ENCODE results near the gene CCNL2.

The CCNL2 gene

DNA sequence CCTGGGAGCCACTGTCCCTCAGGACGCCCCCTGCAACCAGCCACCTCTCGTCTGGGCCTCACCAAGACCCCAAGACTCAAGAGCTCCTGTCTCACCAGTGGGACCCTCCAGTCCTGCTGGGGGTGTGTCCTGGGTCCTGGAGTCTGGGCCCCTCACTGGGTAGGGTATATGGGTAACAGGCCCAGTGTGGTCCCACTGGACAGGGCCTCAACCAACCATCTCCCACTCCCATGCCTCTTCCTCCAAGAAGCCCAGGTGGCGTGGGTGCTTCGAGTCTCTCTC lies 35.6 kb upstream of the CCNL2 start:
- TF ChIP-seq Cebpa-rat (IDR thresholded peaks at IDR 0.05) = no peak
- no peaks in the 10 kb centered on the region; a peak in 2 of 22 replicates for H3K27me3 ChIP-seq
- no peaks in the 10 kb centered on the region for H3K9me3 ChIP-seq (replicated peaks in 1 of 11)
- H3K36me3 ChIP-seq = peaks cover 0 to 4% (median 0%) of the 10 kb centered on the region in 11 experiments; a peak in 1 of 22 replicates
- H4K20me1 ChIP-seq = peaks cover 0 to 46% (median 28%) of the 10 kb centered on the region in 11 experiments; a peak in 16 of 22 replicates
- peak overlapping the region in 8 of 11 experiments; percentile 65 to 78 (median 76); a peak in 16 of 22 replicates for H3K27ac ChIP-seq
- H3K9ac ChIP-seq = peak overlapping the region; percentile 55 to 79 (median 72); a peak in 19 of 22 replicates
- H3K4me3 ChIP-seq = peak overlapping the region; percentile 57 to 70 (median 62); a peak in 19 of 20 replicates
- peaks cover 84 to 97% (median 97%) of the 10 kb centered on the region in 10 experiments for H3K4me1 ChIP-seq
- peak overlapping the region; percentile 90 to 100 (median 99) for H3K4me2 ChIP-seq

DNA sequence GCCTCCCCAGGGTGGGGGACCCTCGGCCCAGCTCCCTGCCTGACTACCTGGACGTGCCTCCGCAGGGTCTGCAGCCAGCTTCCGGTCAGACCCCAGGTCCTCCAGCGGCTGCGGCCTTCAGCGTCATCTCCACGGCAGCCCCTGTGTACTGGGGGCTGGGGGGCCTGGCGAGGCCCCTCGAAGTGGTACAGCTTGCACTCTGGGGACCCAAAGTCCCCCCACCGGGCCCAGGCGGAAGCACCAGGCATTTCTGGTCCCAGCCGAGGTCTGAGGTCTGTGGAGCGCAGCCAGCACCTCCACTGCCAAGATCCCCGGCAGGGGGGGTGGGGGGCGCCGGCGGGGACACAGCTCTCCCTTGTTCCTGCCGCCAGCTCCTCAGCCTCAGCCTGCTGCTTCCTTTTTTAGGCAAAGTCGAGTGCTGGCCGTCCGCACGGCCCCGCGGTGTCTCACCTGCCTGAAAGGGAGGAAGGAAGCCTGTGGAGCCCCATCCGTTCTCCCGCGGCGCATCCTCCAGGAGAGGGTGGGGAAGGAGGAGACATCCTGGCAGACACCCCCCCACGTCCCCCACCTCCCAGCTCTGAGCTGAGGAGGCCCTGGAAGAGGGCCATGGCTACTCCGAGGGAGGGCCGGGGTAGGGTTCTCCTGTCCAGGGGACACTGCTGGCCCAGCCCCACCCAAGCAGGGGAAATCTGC lies 35.1 kb upstream of the CCNL2 start:
- peak overlapping the region; percentile 37 to 70 (median 62) for H3K4me3 ChIP-seq
- H3K36me3 ChIP-seq = peaks cover 0 to 3% (median 0%) of the 10 kb centered on the region in 11 experiments; a peak in 1 of 22 replicates
- peak overlapping the region; percentile 63 to 78 (median 69) for H3K27ac ChIP-seq
- H3K4me1 ChIP-seq = peaks cover 81 to 97% (median 95%) of the 10 kb centered on the region in 10 experiments
- H3K27me3 ChIP-seq = no peaks in the 10 kb centered on the region; a peak in 2 of 22 replicates
- H3K9ac ChIP-seq = peak overlapping the region; percentile 53 to 79 (median 72)
- H3K4me2 ChIP-seq = peak overlapping the region; percentile 90 to 100 (median 99)
- peaks cover 0 to 43% (median 28%) of the 10 kb centered on the region in 11 experiments; a peak in 16 of 22 replicates for H4K20me1 ChIP-seq
- no peak for TF ChIP-seq Cebpa-rat (IDR thresholded peaks at IDR 0.05)
- no peaks in the 10 kb centered on the region for H3K9me3 ChIP-seq (replicated peaks in 1 of 11)

DNA sequence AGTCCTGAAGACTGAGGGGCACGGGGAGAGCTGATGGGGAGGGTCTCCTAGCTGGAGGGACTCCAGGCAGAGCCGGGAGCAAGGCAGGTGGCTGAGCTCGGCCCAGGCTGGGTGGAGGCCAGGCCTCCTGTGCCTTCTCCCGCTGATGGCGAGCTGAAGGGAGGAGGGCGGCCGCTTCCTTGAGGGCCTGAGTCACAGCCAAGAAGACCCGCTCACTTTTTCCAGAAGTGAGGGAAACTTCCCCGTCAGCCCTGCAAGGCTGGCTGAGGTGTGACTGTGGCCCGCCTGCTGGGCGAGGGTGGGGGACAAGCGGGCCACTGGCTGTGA lies 34.6 kb upstream of the CCNL2 start:
- H3K27ac ChIP-seq = peak overlapping the region; percentile 63 to 78 (median 69)
- no peaks in the 10 kb centered on the region for H3K9me3 ChIP-seq (replicated peaks in 1 of 11)
- H3K9ac ChIP-seq = peak overlapping the region; percentile 53 to 79 (median 72)
- peaks cover 75 to 96% (median 90%) of the 10 kb centered on the region in 10 experiments for H3K4me1 ChIP-seq
- no peaks in the 10 kb centered on the region; a peak in 2 of 22 replicates for H3K27me3 ChIP-seq
- peak overlapping the region; percentile 90 to 100 (median 99) for H3K4me2 ChIP-seq
- H3K4me3 ChIP-seq = peak overlapping the region; percentile 32 to 70 (median 60)
- no peak for TF ChIP-seq Cebpa-rat (IDR thresholded peaks at IDR 0.05)
- H4K20me1 ChIP-seq = peaks cover 0 to 38% (median 27%) of the 10 kb centered on the region in 11 experiments; a peak in 16 of 22 replicates
- H3K36me3 ChIP-seq = no peaks in the 10 kb centered on the region; a peak in 1 of 22 replicates

DNA sequence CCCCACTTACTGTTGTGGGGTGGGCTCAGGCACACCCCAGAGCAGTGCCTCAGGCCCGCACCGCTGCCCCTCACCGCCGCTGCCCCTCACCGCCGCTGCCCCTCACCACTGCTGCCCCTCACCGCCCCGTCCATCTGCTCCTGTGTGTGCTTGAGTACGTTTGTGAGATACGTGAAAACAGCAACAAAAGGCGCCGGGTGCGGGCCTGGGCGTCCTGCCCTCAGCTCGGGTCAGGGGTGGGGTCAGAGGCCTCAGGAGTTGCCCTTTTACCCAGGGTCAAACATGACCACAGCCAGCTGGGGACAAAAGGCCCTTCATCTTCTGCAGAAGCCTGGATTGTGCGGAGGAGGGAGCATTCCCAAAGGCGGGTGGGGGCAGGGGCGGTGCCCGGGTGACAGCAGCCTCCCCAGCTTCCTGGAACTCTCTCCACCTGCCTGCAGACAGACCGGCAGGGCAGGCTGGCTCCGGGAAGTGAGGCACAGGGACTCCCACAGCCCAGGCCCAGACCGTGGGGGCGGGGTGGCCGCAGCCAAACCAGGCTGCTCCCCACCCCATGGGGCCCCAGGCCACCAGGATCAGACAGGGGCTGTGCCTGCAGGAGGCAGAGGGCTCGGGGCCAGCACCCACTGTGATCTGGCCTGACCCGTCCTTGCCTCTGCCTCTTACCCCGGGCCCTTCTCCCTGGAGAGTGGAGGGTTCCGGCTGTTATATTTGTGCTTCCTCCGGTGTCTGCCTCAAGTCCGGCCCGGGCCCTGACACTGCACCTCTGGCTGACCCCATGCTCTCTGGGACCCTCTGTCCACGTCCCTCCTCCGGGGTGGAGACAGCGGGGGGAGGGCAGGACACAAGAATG lies 34.0 kb upstream of the CCNL2 start:
- peak overlapping the region; percentile 53 to 79 (median 72) for H3K9ac ChIP-seq
- peaks cover 70 to 90% (median 84%) of the 10 kb centered on the region in 10 experiments for H3K4me1 ChIP-seq
- H3K9me3 ChIP-seq (replicated peaks in 1 of 11) = no peaks in the 10 kb centered on the region
- H3K4me3 ChIP-seq = peak overlapping the region; percentile 32 to 70 (median 60); a peak in 19 of 20 replicates
- no peaks in the 10 kb centered on the region; a peak in 2 of 22 replicates for H3K27me3 ChIP-seq
- H4K20me1 ChIP-seq = peaks cover 0 to 32% (median 23%) of the 10 kb centered on the region in 11 experiments; a peak in 15 of 22 replicates
- no peaks in the 10 kb centered on the region for H3K36me3 ChIP-seq
- peak overlapping the region; percentile 90 to 100 (median 99) for H3K4me2 ChIP-seq
- peak overlapping the region; percentile 63 to 78 (median 69) for H3K27ac ChIP-seq
- TF ChIP-seq Cebpa-rat (IDR thresholded peaks at IDR 0.05) = no peak

DNA sequence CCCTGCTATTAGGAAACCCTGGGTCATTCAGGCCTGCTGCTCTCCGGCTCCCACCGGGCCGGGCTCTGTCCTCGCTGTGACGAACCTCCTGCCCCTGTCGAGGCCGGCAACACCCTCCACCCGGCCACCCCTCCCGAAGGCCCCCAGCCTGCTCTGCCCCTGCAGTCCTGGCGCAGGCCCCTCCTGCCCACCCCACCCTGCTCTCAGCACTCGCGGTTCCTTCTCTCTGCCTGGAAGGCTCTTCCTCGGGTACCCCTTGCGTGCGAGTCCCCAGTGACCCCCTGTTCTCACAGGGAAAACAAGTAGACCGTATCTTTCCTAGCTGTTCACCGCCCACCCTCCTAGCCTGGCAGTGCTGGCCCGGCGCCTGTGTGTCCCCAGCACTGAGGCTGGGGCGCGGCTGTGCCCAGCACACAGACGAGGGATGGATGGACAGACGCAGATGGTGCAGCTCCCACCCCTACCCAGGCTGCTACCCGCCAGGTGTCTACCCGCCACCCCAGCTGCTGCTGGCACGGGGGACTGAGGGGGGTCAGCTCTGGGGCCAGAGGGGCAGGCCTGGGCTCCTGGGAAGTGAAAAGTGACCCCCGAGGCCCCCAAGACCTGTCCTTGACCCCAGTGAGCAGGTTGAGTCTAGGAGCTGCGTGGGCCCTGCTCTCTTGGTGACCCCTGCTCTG lies 33.3 kb upstream of the CCNL2 start:
- H3K9ac ChIP-seq = peak overlapping the region; percentile 55 to 79 (median 72)
- H3K4me3 ChIP-seq = peak overlapping the region in 7 of 10 experiments; percentile 37 to 68 (median 59); a peak in 10 of 20 replicates
- peak overlapping the region; percentile 90 to 100 (median 99) for H3K4me2 ChIP-seq
- peak overlapping the region; percentile 54 to 78 (median 67); a peak in 21 of 22 replicates for H3K27ac ChIP-seq
- no peaks in the 10 kb centered on the region for H3K36me3 ChIP-seq
- peaks cover 0 to 24% (median 15%) of the 10 kb centered on the region in 11 experiments; a peak in 15 of 22 replicates for H4K20me1 ChIP-seq
- no peak for TF ChIP-seq Cebpa-rat (IDR thresholded peaks at IDR 0.05)
- peaks cover 63 to 83% (median 77%) of the 10 kb centered on the region in 10 experiments for H3K4me1 ChIP-seq
- no peaks in the 10 kb centered on the region; a peak in 2 of 22 replicates for H3K27me3 ChIP-seq
- no peaks in the 10 kb centered on the region for H3K9me3 ChIP-seq (replicated peaks in 1 of 11)

DNA sequence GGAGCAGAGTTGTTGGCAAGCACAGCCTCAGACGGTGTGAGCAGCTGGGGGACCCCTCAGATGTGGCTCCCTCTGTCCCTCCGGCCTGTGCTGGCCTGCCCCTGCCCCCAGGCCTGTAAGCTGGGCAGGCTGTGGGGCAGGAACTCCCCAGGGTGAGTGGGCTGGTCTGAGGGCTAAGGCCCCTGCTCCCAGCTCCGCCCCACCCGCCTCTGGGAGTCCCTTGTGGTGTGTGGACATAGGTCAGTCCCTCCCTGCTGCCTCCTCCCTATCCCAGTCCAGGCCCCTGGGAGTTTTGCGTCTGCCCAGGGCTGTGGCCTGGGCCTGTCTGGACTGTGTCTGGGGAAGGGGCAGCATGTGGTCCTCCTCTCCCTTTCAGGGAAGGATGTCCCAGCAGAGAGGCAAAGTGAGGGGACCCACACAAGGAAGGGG lies 32.7 kb upstream of the CCNL2 start:
- peaks cover 0 to 19% (median 10%) of the 10 kb centered on the region in 11 experiments; a peak in 14 of 22 replicates for H4K20me1 ChIP-seq
- H3K36me3 ChIP-seq = no peaks in the 10 kb centered on the region
- H3K9me3 ChIP-seq (replicated peaks in 1 of 11) = no peaks in the 10 kb centered on the region
- H3K4me2 ChIP-seq = peak overlapping the region; percentile 90 to 100 (median 99)
- H3K9ac ChIP-seq = peak overlapping the region; percentile 55 to 79 (median 72)
- H3K4me1 ChIP-seq = peaks cover 57 to 77% (median 71%) of the 10 kb centered on the region in 10 experiments
- TF ChIP-seq Cebpa-rat (IDR thresholded peaks at IDR 0.05) = no peak
- H3K27me3 ChIP-seq = peaks cover 0 to under 1% (median 0%) of the 10 kb centered on the region in 11 experiments; a peak in 3 of 22 replicates
- peak overlapping the region in 4 of 10 experiments; percentile 3 to 68 (median 52); a peak in 3 of 20 replicates for H3K4me3 ChIP-seq
- peak overlapping the region; percentile 54 to 78 (median 67); a peak in 20 of 22 replicates for H3K27ac ChIP-seq

DNA sequence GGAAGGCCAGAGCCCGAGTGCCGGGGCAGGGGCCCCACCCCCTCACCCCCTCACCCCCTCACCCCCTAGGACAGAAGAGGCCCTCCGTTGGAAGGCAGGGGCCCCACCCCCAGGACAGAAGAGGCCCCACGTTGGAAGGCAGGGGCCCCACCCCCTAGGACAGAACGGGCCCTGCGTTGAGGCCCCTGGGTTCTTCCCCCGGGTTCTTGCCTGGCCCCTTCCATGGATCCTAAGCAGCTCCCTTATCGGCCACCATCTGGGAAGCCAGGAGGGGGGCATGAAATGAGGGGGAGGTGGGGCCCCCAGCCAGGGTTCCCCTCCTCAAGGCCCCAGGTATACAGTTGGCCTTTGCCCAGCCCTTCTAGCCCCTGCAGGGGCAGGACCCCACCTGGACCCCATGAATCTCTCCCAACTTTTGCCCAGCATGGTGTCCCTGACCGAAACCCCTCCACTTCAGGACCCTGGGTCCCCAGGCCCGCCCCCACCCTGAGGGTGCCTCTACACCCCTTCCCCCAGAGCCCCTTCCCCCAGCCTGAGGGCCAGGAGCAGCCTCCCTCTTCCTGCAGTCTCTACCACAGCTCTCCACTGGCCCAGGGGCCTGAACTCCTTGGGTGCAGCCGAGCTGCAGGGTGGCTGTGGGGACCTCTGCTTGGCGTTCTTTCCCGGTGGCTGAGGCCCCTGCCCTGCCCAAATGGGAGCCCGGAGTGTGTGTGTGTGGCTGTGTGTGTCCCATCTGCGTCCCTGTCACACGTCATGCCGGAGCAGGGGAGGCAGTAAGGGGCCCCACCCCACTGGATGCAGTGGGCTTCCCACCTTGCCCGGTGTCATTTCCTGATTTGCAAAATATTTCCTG lies 32.1 kb upstream of the CCNL2 start:
- Histone ChIP-seq H3K27ac (peak overlapping the region; percentile 54 to 78 (median 67); a peak in 18 of 22 replicates), H3K4me3 (peak overlapping the region in 3 of 10 experiments; percentile 3 to 61 (median 43); a peak in 2 of 20 replicates), H4K20me1 (peaks cover 0 to 12% (median 3%) of the 10 kb centered on the region in 11 experiments; a peak in 10 of 22 replicates), H3K36me3 (no peaks in the 10 kb centered on the region), H3K9ac (peak overlapping the region; percentile 55 to 79 (median 72); a peak in 21 of 22 replicates), H3K9me3 (replicated peaks in 1 of 11) (no peaks in the 10 kb centered on the region), H3K27me3 (peaks cover 0 to 7% (median 0%) of the 10 kb centered on the region in 11 experiments; a peak in 5 of 22 replicates), H3K4me1 (peaks cover 55 to 77% (median 71%) of the 10 kb centered on the region in 10 experiments), H3K4me2 (peak overlapping the region; percentile 90 to 100 (median 99))
- no peak for TF ChIP-seq Cebpa-rat (IDR thresholded peaks at IDR 0.05)

Measured in BLaER1 treated with 17β-estradiol and CSF1 and Interleukin-3, amounts not matched to agents 10 nM and 100 nM (cell line).